HT1080 (cell line): ENCODE measurements around the gene PRR19. TPM values are rescaled to one million over a fixed set of nuclear protein-coding genes. Genes with fewer than 3 reads are reported as not detected.
"Not testable (repeated sequence)": the region's sequence is repeated elsewhere in the genome, so short reads cannot be mapped to it uniquely, and the experiment has no call there.

Source experiments
- DNase-seq: peaks from one replicate; pipeline ENCODE4 v3.0.0-alpha.2; 2015; ENCODE audit warnings: low read depth
- polyA plus RNA-seq, 2 experiments: library from polyadenylated mRNA; depleted of rRNA; stranded (reverse); fragments of >200 nt; gene quantifications; 2 replicates each; pipeline ENCODE4 v1.2.3, GENCODE V29; 2015
- total RNA-seq: library from RNA; depleted of rRNA; stranded (reverse); fragments of >200 nt; shearing (Covaris generic); gene quantifications from 2 replicates; pipeline ENCODE4 v1.2.3, GENCODE V29; 2014; rRNA removed

Gene PRR19
- total RNA-seq: 1.2 and 2.8 TPM in 2 replicates
- polyA plus RNA-seq (2015; cell fraction: cytosol; rRNA removed): 0.81 and 1.0 TPM in 2 replicates
- 0.61 and 1.1 TPM in 2 replicates for polyA plus RNA-seq (2015; cell fraction: nucleus; rRNA removed)

- DNase-seq: no peak
Observed at GRCh38 chr19:42301646-42302203, at the start of gene PRR19. TSS of gene PRR19 (plus strand) at chr19:42302132. CDS start at chr19:42309585, 7,453 bp downstream.

GRCh38 chr19:42252365-42253244 lies 49.3 kb upstream of the PRR19 start:
- peak; percentile 45 for DNase-seq

GRCh38 chr19:42253245-42254088 lies 48.5 kb upstream of the PRR19 start:
- DNase-seq: peak; percentile 53

GRCh38 chr19:42254089-42254849 lies 47.7 kb upstream of the PRR19 start:
- peak; percentile 59 for DNase-seq

GRCh38 chr19:42254850-42255765 lies 46.8 kb upstream of the PRR19 start, which contains the start of gene ERF:
TSS of gene ERF (minus strand) at chr19:42255128. CDS start at chr19:42254999, 129 bp downstream.
- peak; percentile 85 for DNase-seq

- no peak for DNase-seq
Observed at GRCh38 chr19:42255766-42256745, 45.9 kb upstream of the PRR19 start.

- not testable (repeated sequence) for DNase-seq
Observed at GRCh38 chr19:42257842-42258241, 44.1 kb upstream of the PRR19 start.

- DNase-seq: no peak
Observed at GRCh38 chr19:42261763-42262162, 40.2 kb upstream of the PRR19 start.

- DNase-seq: not testable (repeated sequence)
Observed at GRCh38 chr19:42266105-42266504, 35.8 kb upstream of the PRR19 start.

- DNase-seq: not testable (repeated sequence)
Observed at GRCh38 chr19:42266928-42267603, 34.9 kb upstream of the PRR19 start.

- DNase-seq: no peak
Observed at GRCh38 chr19:42267644-42268141, 34.2 kb upstream of the PRR19 start.

- peak; percentile 99 for DNase-seq
Observed at GRCh38 chr19:42268142-42268703, 33.7 kb upstream of the PRR19 start.

GRCh38 chr19:42268704-42269477 lies 33.0 kb upstream of the PRR19 start, which contains the start of gene CIC:
TSS of gene CIC (plus strand) at chr19:42269252. CDS start at chr19:42271784, 2,532 bp downstream.
- DNase-seq: peak; percentile 100

- DNase-seq: no peak
Observed at GRCh38 chr19:42269478-42270345, 32.2 kb upstream of the PRR19 start.

- DNase-seq: peak; percentile 89
Observed at GRCh38 chr19:42270346-42271044, 31.4 kb upstream of the PRR19 start.
